NCI-H2196 treated with DMSO at 0.1 percent for 48 hours (cell line): ENCODE results near the gene CDC20B.
"Not testable (repeated sequence)": the region's sequence is repeated elsewhere in the genome, so short reads cannot be mapped to it uniquely, and the experiment has no call there.

Experiments
- DNase-seq: peaks from one replicate; lab custom pipeline; 2025; ENCODE audit not compliant: unreplicated experiment; lab: John Stamatoyannopoulos, UW

CDC20B gene

DNA sequence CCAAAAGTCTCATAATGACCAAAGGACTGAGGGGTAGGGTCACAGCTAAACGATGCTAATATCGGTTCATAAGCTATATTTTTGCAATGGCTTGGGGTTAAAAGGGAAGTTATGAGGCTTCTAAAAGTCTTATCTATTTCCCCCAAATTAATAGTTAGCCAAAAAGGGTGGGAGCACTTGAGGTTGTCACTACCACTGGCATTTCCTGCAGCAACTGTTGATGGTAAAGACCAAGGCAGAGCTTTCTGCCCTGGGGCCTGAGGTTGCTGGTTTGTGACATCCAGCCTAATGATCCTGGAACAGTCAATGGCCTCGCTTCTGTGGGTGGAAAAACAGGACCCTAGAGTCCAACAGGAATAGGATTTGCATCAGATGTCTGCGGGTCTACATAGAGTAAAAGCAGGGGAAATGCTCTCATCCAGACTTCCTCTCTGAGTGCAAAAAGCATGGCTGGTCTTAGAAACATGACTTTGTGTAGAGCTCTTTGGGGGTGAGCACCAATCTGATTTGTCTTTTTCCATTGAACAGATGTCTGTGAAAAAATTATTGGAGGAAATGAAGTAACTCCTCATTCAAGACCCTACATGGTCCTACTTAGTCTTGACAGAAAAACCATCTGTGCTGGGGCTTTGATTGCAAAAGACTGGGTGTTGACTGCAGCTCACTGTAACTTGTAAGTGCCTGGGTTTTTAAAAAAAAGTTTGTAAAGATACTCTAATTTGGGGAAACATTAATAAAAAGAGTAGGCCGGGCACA lies 67.9 kb downstream of the CDC20B start:
- DNase-seq, result no peak

DNA sequence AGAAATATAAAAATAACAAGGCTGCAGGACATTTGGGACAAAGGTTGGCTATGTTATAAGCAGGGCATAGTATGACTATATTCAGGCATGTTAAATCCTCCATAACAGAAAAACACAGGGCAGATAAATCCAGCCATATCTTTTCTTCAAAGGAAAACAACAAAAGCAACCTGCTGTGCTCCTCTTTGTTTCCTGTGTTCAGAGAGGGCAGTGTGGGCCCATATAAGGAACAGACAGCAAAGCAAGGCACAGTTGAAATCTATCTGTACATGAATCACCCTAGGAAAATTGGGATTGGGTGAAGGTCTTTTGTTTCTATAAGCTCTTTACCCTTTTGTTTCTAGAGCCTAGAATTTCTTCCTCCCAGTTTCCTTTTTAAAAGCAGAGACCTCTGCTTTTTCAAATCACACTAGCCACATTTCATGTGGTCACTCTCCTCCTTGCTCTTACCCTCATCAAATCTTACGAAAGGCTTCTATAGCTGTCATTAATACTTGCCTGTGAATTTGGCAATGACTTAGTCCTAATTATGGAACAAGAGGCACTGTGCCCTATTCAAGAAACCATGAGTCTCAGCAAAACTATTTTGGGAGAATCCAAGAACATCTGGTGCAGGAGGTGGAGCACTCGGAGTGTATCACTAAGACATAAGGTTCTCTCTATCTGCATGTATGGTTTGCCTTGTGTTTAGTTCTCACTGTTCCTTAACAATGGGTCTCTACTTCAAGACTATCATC lies 68.8 kb downstream of the CDC20B start:
- DNase-seq, result no peak

DNA sequence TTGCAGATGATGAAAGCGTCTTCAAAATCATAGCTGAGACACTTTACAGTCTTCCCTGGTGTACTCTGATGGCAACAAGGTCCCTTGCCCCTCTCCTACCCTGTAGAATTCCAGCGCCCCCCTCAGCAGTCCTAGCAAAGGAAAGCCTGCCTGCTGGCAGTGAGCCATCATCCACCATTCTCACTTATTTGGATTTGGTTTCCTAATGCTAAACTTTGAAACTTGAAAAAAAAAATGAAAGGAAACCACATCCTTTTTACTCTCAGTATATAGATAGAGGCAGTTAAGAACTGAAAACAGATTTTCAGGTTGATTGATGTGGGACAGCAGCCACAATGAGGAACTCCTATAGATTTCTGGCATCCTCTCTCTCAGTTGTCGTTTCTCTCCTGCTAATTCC lies 70.6 kb downstream of the CDC20B start, which contains the start of gene GZMA:
Gene GZMA, plus strand, starts transcription at position 299 of the 400 bp plus-strand sequence. Its CDS starts 37 bp downstream, at position 336.
- no peak for DNase-seq

- no peak for DNase-seq
Observed at GRCh38 chr5:55101556-55102276, 71.3 kb downstream of the CDC20B start.

DNA sequence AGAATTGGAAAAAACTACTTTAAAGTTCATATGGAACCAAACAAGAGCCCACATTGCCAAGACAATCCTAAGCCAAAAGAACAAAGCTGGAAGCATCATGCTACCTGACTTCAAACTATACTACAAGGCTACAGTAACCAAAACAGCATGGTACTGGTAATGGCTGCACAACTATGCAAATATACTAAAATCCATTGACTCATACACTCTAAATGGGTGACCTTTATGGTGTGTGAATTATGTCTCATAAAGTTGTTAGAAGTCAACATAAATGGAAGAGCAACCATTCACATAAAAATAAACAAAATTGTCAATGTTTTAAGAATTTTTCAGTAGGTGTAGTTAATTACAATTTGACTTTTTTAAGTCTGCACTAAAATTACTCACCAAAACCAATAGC lies 71.8 kb downstream of the CDC20B start:
- DNase-seq, result not testable (repeated sequence)

GRCh38 chr5:55096861-55097260 lies 76.1 kb downstream of the CDC20B start:
- DNase-seq, result no peak

- no peak for DNase-seq
Observed at GRCh38 chr5:55096182-55096581, 76.8 kb downstream of the CDC20B start.

DNA sequence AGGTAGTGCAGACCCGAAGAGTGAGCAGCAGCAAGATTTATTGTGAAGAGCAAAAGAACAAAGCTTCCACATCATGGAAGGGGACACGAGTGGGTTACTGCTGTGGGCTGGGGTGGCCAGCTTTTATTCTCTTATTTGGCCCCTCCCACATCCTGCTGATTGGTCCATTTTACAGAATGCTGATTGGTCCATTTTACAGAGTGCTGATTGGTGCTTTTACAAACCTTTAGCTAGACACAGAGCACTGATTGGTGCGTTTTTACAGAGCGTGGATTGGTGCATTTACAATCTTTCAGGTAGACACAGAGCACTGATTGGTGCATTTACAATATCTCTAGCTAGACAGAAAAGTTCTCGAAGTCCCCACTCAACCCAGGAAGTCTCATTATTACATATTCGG lies 82.0 kb downstream of the CDC20B start:
- not testable (repeated sequence) for DNase-seq

GRCh38 chr5:55089301-55089700 lies 83.7 kb downstream of the CDC20B start:
- not testable (repeated sequence) for DNase-seq

DNA sequence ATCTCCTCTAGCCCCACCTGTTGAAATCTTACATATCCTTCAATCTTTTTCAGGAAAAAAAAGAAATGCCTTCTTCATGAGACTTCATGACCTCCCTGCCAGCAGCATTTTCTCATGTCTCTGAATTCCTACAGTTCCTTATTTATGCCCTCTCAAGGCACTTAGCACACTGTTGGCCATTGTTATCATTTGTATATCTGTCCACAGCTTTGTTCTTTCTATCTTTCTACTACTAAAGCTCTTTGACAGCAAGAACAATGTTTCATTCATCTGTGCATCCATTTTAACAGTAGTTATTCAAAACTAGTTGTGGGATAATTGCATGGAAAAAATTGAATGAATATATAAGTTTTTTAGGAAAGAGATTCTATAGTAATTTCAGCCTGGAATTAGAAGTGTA lies 91.4 kb downstream of the CDC20B start:
- DNase-seq, result no peak

DNA sequence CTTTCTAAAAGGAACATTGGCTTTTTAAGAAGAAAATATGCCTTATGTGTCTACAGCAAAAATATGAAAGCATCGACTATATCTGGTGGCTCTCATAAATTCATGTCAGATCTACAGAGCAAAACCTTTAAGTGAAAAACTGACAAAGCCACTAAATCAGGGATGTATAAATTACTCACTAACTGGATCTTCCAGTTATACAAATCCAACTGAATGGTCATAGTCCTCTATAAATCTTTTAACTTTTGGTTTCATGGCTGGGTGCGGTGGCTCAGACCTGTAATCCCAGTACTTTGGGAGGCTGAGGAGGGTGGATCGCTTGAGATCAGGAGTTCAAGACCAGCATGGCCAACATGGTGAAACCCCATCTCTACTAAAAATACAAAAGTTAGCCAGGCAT lies 99.8 kb downstream of the CDC20B start:
- no peak for DNase-seq

- DNase-seq, result no peak
Observed at GRCh38 chr5:55072666-55073065, 100.3 kb downstream of the CDC20B start.

DNA sequence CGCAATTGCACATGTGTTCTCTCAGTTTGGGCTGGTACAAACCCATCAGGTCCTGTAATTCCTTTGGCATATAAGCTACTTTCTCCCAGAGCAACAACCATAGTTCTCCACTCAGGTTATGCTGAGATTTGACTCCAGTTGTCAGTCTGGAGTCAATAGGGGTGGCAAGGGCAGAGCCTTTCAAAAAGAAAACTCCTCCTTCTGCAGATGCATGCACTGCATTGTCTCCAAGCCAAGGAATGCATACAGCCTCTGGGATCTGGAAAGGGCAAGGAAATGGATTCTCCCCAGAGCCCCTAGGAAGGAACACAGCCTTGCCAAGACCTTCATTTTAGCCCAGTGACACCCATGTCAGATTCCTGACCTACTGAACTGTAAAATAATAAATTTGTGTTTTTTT lies 101.6 kb downstream of the CDC20B start:
- DNase-seq, result no peak

DNA sequence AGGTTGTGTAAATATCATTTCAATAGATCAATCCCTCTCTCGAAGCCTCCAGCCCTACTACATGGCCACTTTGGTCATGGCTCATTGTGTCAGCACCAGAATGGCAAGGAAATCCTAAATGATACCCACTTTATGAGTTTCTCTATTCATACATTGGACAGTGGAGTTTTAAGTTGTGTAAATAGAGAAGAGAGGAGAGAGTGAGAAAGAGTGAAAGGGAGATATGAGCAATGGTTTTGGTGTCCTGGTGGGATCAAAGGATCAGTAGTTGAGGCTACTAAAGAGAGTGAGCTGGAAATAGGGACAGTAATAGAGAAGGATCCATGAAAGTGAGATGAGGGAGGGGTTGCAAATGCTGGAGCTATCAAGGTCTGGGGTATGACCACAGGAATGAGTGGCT lies 102.0 kb downstream of the CDC20B start:
- no peak for DNase-seq

DNA sequence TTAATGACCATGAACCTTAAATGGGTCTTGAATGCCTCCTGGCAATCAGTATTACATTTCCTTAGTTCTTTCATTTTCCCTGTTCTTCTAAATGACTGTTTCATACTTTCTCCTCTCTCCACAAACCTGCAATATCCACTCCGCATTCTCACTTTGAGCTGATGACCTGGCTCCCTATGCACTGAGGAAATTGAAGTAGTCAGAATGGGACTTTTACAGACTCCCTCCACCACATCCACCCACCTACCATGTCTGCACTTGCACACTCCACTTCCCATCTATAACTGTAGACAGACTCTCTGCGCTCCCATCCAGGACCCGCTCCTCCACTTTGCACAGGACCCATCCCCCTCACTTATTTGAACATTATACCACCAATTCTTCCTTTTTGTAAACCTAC lies 106.7 kb downstream of the CDC20B start:
- DNase-seq, result no peak

DNA sequence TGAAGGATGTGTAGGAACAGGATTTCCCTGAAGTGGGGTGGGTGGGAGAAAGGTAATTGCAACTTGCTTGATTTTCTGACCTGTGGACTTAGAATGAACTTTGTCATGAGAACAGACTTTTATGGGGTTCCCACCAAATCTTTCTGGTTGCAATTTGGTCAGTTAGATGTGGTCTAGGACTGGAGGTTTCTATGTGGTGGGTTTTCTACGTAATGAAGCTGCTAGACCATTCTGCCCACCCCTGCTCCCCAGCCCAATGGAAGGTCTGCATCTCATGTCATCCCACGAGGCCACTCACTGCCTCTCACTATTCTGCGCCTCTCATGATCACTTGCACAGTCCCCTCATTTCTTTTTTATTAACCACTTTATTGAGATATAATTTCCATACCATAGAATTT lies 108.5 kb downstream of the CDC20B start:
- DNase-seq, result no peak

DNA sequence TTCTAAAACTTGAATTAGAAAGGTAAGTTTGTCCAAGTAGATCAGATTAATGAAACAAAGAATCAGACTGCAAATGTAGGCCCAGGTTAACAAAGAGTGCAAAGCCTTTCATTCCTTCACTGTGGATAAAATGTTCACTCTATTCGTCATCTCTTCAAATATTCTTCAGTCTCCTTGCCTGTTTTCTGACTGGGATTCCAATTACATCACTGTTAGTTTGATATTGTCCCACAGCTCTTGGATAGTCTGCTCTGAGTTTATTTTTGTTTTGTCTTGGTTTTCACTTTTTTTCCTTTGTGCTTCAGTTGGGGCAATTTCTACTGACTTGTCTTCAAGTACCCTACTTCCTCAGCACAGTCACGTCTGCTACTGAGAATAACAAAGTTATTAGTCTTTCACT lies 109.1 kb downstream of the CDC20B start:
- DNase-seq, result no peak

DNA sequence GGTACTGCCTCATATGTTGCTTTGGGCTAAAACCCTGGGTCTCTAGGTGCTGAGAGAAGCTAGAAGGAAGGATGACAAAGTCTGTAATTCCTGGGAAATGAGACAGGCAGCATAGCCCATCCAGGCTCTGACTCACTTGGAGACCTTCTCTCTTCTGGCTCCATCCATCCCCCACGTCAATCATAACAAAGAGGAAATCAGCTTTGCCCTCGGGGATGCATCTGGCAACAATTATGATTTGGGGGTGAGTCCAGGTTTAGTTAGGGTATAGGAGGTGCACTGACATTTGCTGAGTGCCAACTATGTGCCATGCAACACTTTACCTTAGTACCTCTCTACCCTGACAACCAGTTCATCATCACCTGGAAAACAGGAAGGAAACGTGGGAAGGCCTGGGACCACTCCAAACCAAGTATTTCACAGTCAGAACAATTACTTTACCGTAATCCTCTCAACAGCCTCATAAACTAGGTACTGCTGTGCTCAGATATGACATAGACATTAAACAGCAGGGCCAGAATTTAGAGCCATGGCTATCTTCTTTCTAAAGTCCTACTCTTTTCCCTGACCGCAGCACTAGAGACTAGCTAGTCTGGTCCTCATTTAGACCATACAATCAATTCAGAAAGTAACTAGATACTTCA lies 109.6 kb downstream of the CDC20B start:
- no peak for DNase-seq
